ENCODE results near the gene FSTL4.
"Not testable (repeated sequence)": the region's sequence is repeated elsewhere in the genome, so short reads cannot be mapped to it uniquely, and the experiment has no call there.

The FSTL4 gene

GRCh38 chr5:133170756-133171387 is 441.5 kb downstream of the FSTL4 start:
- not testable (repeated sequence) for DNase-seq (ENCODE audit: low spot score)

DNA sequence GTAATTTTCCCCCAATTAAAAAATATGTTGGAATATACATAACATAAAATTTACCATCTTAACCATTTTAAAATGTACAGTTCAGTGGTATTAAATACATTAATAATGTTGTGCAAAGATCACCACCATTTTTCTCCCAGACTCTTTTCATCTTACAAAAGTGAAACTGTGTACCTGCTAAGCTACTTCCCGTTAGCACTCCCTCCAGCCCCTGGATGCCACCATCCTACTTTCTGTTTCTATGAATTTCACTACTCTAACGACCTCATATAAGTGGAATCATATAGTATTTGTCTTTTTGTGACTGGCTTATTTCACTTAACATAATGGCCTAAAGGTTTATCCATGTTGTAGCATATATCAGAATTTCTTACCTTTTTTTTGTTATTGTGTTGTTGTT is 447.6 kb downstream of the FSTL4 start:
- no peak for DNase-seq (ENCODE audit: low spot score)

DNA sequence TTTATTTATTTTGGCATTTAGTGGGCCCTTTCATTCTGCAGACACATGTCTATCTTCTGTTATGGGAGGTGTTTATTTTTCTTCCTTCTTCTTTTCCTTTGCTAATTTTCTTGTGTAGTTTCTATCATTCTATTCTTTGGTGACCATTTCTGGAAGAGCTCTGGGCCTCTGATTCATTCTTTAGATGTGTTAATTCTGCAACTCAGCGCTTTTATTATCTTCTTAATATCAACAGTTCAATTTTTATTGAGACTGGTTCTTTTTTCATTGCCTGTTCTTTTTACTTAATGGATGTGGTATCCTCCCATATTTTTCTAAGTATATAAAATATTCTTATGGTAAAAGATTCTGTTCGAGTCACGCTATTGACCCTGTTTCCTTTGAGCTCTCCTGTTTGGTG is 448.5 kb downstream of the FSTL4 start:
- no peak for DNase-seq (ENCODE audit: low spot score)

DNA sequence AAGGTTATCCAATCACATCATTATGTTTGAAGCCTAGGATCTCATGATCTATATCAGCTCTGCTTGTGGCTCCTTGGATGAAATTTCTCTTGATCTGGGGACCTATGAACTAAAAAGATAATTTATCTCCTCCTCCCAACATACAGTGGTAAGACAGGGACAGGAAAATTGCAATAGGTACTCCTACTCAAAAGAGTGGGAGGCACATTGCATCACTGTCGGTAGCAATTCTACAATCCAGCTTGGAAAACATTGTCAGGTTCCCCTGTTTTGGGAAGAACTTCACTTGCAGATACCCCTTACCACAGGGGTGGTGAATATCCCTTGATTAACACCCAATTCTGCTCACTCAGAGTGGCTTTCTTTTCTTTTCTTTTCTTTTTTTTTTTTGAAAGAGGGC is 452.8 kb downstream of the FSTL4 start:
- DNase-seq (ENCODE audit: low spot score) = no peak

- DNase-seq (ENCODE audit: low spot score) = no peak
Measured at GRCh38 chr5:133155326-133155969, 456.9 kb downstream of the FSTL4 start.

DNA sequence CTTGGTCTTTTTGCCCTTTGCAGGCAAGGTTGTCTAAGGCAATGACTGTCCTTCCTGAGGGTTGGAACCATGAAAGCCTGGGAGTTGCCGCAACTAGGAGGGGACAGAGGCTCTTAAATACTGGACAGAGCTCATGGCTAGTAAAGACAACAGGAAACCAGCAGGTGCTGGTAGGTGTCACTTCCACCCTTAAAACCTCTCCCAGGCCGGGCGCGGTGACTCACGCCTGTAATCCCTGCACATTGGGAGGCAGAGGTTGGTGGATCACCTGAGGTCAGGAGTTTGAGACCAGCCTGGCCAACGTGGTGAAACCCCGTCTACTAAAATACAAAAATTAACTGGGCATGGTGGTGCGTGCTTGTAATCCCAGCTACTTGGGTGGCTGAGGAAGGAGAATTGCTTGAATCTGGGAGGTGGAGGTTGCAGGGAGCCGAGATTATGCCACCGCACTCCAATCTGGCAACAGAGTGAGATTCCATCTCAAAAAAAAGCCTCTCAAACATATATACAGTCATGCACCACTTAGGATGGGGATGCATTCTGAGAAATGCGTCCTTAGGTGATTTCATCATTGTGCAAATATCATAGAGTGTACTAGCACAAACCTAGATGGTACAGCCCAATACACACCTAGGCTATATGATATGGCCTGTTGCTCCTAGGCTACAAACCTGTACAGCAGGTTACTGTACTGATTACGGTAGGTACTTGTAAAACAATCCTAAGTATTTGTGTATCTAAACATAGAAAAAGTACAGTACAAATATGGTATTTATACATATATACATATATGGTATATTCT is 457.9 kb downstream of the FSTL4 start:
- DNase-seq (ENCODE audit: low spot score) = no peak

DNA sequence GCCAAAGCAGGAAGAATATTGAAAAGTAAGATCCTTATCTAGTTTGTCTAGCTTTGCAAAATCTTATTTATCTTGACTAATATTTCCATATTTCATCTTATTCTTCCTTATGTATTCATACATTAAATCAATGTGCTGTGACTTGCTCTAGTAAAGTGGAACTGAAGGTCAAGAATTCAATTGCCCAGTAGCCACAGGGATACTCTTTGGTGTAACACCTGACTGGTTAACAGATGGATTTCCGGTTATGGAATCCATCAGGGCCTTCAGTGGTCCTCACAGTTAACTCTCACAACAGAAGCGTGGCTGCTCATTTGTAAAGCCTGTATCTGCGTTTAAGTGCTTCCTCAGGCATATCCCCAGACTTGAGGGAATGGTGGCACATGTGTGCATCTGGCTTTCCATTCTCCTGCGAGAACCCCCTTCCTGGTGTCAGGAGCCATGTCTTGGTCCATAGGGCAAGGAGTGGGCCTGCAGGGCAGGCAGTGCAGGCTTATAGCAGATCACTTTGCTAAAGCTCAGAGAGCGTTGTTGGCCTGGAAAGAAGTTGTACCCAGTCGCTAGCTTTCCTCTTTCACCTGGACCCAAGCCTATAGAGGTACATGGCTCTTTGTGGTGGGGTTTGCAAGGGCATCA is 461.3 kb downstream of the FSTL4 start:
- DNase-seq (ENCODE audit: low spot score) = no peak

GRCh38 chr5:133149345-133149744 is 463.0 kb downstream of the FSTL4 start:
- DNase-seq (ENCODE audit: low spot score) = no peak

- no peak for DNase-seq (ENCODE audit: low spot score)
Measured at GRCh38 chr5:133147815-133148567, 464.4 kb downstream of the FSTL4 start.

DNA sequence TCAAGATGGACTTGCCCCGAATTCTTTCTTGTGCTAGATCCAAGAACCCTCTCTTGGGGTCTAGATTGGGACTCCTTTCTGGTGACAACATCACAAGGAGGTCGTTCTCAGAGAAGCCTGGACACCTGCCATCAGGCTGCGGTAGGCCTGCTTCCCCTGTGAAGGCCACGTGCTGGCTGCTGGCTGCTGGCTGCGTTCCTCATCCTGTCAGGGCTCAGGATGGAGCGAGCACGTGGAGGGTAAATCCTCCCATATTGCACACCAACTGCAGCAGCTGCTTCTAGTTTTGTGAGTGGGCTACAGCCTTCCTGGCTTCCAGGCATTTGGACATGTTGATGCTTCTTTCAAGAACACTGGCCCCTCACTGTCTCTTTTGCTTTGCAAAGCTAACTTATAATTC is 464.9 kb downstream of the FSTL4 start:
- no peak for DNase-seq (ENCODE audit: low spot score)
